ENCODE results near the gene TTC9B.

The TTC9B gene

GRCh38 chr19:40263440-40264313 is 45.5 kb upstream of the TTC9B start:
- no peak overlapping the region for H3K4me3 ChIP-seq
- peaks cover 15 to 34% (median 28%) of the 10 kb centered on the region in 10 experiments; a peak in 17 of 20 replicates for H3K4me1 ChIP-seq
- H3K9me3 ChIP-seq (replicated peaks in 1 of 11): peaks cover 0 to 7% (median 0%) of the 10 kb centered on the region in 11 experiments; a peak in 1 of 22 replicates
- peaks cover 92 to 100% (median 99%) of the 10 kb centered on the region in 11 experiments for H4K20me1 ChIP-seq
- no peak for TF ChIP-seq Cebpa-rat (IDR thresholded peaks at IDR 0.05)
- H3K27me3 ChIP-seq: no peaks in the 10 kb centered on the region
- H3K4me2 ChIP-seq: no peak overlapping the region
- H3K27ac ChIP-seq: no peak overlapping the region
- no peak overlapping the region for H3K9ac ChIP-seq
- peaks cover 40 to 77% (median 58%) of the 10 kb centered on the region in 11 experiments for H3K36me3 ChIP-seq

DNA sequence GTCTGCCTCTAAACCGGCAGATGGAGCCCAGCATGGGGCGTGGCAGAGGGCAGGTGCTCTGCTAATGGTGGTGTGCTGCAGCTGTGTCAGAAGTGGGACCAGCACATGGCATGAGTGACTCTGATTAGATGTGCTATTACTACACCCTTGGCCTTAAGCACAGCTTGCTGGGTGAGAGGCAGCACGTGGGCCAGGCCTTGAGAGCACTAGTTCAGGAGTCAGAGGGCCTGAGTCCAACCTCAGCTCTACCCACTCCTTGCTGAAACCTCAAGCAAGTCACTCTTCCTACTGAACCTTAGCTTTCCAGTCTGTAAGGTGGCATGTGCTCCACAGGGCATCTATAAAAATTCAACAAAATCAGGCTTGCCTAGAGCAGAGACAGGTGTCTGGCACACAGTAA is 44.2 kb upstream of the TTC9B start:
- no peak for TF ChIP-seq Cebpa-rat (IDR thresholded peaks at IDR 0.05)
- Histone ChIP-seq H3K27me3 (no peaks in the 10 kb centered on the region), H3K4me1 (peaks cover 11 to 23% (median 16%) of the 10 kb centered on the region in 10 experiments; a peak in 17 of 20 replicates), H3K4me2 (no peak overlapping the region), H3K9ac (no peak overlapping the region), H3K9me3 (replicated peaks in 1 of 11) (peaks cover 0 to 7% (median 0%) of the 10 kb centered on the region in 11 experiments; a peak in 1 of 22 replicates), H3K36me3 (peaks cover 40 to 79% (median 54%) of the 10 kb centered on the region in 11 experiments), H3K27ac (no peak overlapping the region), H3K4me3 (no peak overlapping the region), H4K20me1 (peaks cover 92 to 100% (median 99%) of the 10 kb centered on the region in 11 experiments)

- H3K36me3 ChIP-seq: peaks cover 47 to 79% (median 60%) of the 10 kb centered on the region in 11 experiments
- H3K27ac ChIP-seq: no peak overlapping the region
- TF ChIP-seq Cebpa-rat (IDR thresholded peaks at IDR 0.05): no peak
- H3K4me1 ChIP-seq: peaks cover 6 to 19% (median 11%) of the 10 kb centered on the region in 10 experiments; a peak in 16 of 20 replicates
- H3K9me3 ChIP-seq (replicated peaks in 1 of 11): peaks cover 0 to 7% (median 0%) of the 10 kb centered on the region in 11 experiments; a peak in 1 of 22 replicates
- no peak overlapping the region for H3K4me3 ChIP-seq
- H3K27me3 ChIP-seq: no peaks in the 10 kb centered on the region
- H3K9ac ChIP-seq: no peak overlapping the region
- H3K4me2 ChIP-seq: no peak overlapping the region
- H4K20me1 ChIP-seq: peaks cover 92 to 100% (median 99%) of the 10 kb centered on the region in 11 experiments
Observed at GRCh38 chr19:40261631-40262030, 43.4 kb upstream of the TTC9B start.

DNA sequence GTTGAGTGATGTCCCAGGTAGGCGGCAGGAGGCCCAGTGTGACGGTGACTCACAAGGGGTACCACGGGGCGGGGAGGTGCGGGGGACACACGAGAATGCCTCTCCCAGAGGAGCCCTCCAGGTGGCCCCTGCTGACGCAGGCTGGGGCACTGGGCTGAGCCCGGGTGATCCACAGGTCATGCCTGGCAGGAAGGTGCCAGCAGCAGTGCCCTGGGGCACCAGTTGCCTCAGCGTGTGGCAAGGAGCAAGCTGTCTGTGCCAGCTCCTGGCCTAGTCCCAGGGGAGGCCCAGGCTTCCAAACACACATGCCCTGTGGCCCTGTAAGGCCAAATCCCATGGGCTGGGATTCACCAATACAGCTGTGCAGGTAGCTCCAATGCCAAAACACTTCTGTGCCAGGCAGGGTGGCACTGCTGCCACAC is 38.9 kb upstream of the TTC9B start:
- no peak for TF ChIP-seq Cebpa-rat (IDR thresholded peaks at IDR 0.05)
- H3K4me3 ChIP-seq: no peak overlapping the region
- no peaks in the 10 kb centered on the region for H3K27me3 ChIP-seq
- H3K9me3 ChIP-seq (replicated peaks in 1 of 11): no peaks in the 10 kb centered on the region
- no peak overlapping the region for H3K4me2 ChIP-seq
- H4K20me1 ChIP-seq: peaks cover 80 to 100% (median 94%) of the 10 kb centered on the region in 11 experiments
- peaks cover 57 to 80% (median 71%) of the 10 kb centered on the region in 11 experiments for H3K36me3 ChIP-seq
- H3K4me1 ChIP-seq: peaks cover 0 to 12% (median 5%) of the 10 kb centered on the region in 10 experiments; a peak in 8 of 20 replicates
- no peak overlapping the region for H3K9ac ChIP-seq
- H3K27ac ChIP-seq: no peak overlapping the region

- TF ChIP-seq Cebpa-rat (IDR thresholded peaks at IDR 0.05): no peak
- Histone ChIP-seq H3K9me3 (replicated peaks in 1 of 11) (no peaks in the 10 kb centered on the region), H3K4me1 (peaks cover 0 to 12% (median under 1%) of the 10 kb centered on the region in 10 experiments; a peak in 6 of 20 replicates), H3K27me3 (no peaks in the 10 kb centered on the region), H3K4me3 (no peak overlapping the region), H4K20me1 (peaks cover 80 to 100% (median 94%) of the 10 kb centered on the region in 11 experiments), H3K36me3 (peaks cover 58 to 81% (median 71%) of the 10 kb centered on the region in 11 experiments), H3K27ac (no peak overlapping the region), H3K4me2 (no peak overlapping the region), H3K9ac (no peak overlapping the region)
Observed at GRCh38 chr19:40256512-40256911, 38.3 kb upstream of the TTC9B start.

GRCh38 chr19:40255619-40256166 is 37.5 kb upstream of the TTC9B start:
- no peak overlapping the region for H3K27ac ChIP-seq
- TF ChIP-seq Cebpa-rat (IDR thresholded peaks at IDR 0.05): no peak

GRCh38 chr19:40254714-40255418 is 36.7 kb upstream of the TTC9B start:
- H3K4me3 ChIP-seq: no peak overlapping the region
- H3K4me2 ChIP-seq: no peak overlapping the region
- H3K27ac ChIP-seq: no peak overlapping the region
- H3K9ac ChIP-seq: no peak overlapping the region
- peaks cover 75 to 92% (median 83%) of the 10 kb centered on the region in 11 experiments for H3K36me3 ChIP-seq
- no peaks in the 10 kb centered on the region for H3K27me3 ChIP-seq
- TF ChIP-seq Cebpa-rat (IDR thresholded peaks at IDR 0.05): no peak
- H4K20me1 ChIP-seq: peaks cover 80 to 98% (median 94%) of the 10 kb centered on the region in 11 experiments
- peaks cover 0 to 8% (median 0%) of the 10 kb centered on the region in 10 experiments; a peak in 4 of 20 replicates for H3K4me1 ChIP-seq
- H3K9me3 ChIP-seq (replicated peaks in 1 of 11): no peaks in the 10 kb centered on the region

More at GRCh38 chr19:40255619-40256166, 37.5 kb upstream of the TTC9B start:
- Histone ChIP-seq H3K4me1 (peaks cover 0 to 12% (median 0%) of the 10 kb centered on the region in 10 experiments; a peak in 4 of 20 replicates), H4K20me1 (peaks cover 82 to 98% (median 94%) of the 10 kb centered on the region in 11 experiments), H3K36me3 (peaks cover 66 to 86% (median 75%) of the 10 kb centered on the region in 11 experiments), H3K9me3 (replicated peaks in 1 of 11) (no peaks in the 10 kb centered on the region), H3K27me3 (no peaks in the 10 kb centered on the region), H3K9ac (no peak overlapping the region), H3K4me3 (no peak overlapping the region), H3K4me2 (no peak overlapping the region)

- H3K36me3 ChIP-seq: peaks cover 82 to 98% (median 92%) of the 10 kb centered on the region in 11 experiments
- H3K9ac ChIP-seq: no peak overlapping the region
- H3K9me3 ChIP-seq (replicated peaks in 1 of 11): no peaks in the 10 kb centered on the region
- peaks cover 78 to 98% (median 93%) of the 10 kb centered on the region in 11 experiments for H4K20me1 ChIP-seq
- H3K4me3 ChIP-seq: no peak overlapping the region
- H3K27me3 ChIP-seq: no peaks in the 10 kb centered on the region
- H3K4me2 ChIP-seq: no peak overlapping the region
- TF ChIP-seq Cebpa-rat (IDR thresholded peaks at IDR 0.05): no peak
- no peak overlapping the region for H3K27ac ChIP-seq
- peaks cover 0 to 7% (median 0%) of the 10 kb centered on the region in 10 experiments; a peak in 2 of 20 replicates for H3K4me1 ChIP-seq
Observed at GRCh38 chr19:40253611-40254092, 35.5 kb upstream of the TTC9B start.
